Uterus (tissue), 4 donors: ENCODE results near the gene NCL. TPM values are rescaled to one million over a fixed set of nuclear protein-coding genes. Genes with fewer than 3 reads are reported as not detected.
"Not testable (repeated sequence)": the region's sequence is repeated elsewhere in the genome, so short reads cannot be mapped to it uniquely, and the experiment has no call there.

ENCODE experiments used
- DNase-seq, 2 donors: peaks; one replicate each; pipeline ENCODE4 v3.0.0-alpha.2; 2019 to 2020
- H3K27ac ChIP-seq, 2 donors: fragments of 200-600 bp; sonication (generic); 1 replicate in 1 of 2; 2 replicates in 1 of 2; pipeline ENCODE4 v1.5.1; 2016 to 2018
- H3K27me3 ChIP-seq, 2 donors: fragments of 200-600 bp; sonication (generic); one replicate each; pipeline ENCODE4 v1.5.1; 2018 to 2019; ENCODE audit warnings: control low read depth in 1 of 2
- H3K36me3 ChIP-seq, 2 donors: fragments of 200-600 bp; sonication (generic); one replicate each; pipeline ENCODE4 v1.5.1; 2019; ENCODE audit warnings: control low read depth in 1 of 2
- H3K4me1 ChIP-seq, 2 donors: fragments of 200-600 bp; sonication (generic); one replicate each; pipeline ENCODE4 v1.5.1; 2018 to 2019; ENCODE audit warnings: control low read depth in 1 of 2
- H3K4me3 ChIP-seq, 2 donors: fragments of 200-600 bp; sonication (generic); 1 replicate in 1 of 2; 2 replicates in 1 of 2; pipeline ENCODE4 v1.5.1; 2018 to 2019; ENCODE audit warnings: mild to moderate bottlenecking in 1 of 2
- H3K9me3 ChIP-seq, 2 donors: fragments of 200-600 bp; sonication (generic); one replicate each; pipeline ENCODE4 v1.5.1; 2019; ENCODE audit warnings: control low read depth in 1 of 2
- POLR2A ChIP-seq, 2 donors: fragments of 450-650 bp; IDR thresholded peaks; one replicate each; pipeline ENCODE4 v1.6.1; 2016; ENCODE audit warnings: antibody characterized with exemption in 2 of 2, mild to moderate bottlenecking in 1 of 2, moderate library complexity in 1 of 2
- intact Hi-C: fragments of 100-400 bp; cut with DNase I; formaldehyde crosslinking; loops from one replicate; pipeline ENCODE4 v1.15.1; 2023; ENCODE audit warnings: low total_unique reads
- total RNA-seq, 4 donors: library from RNA; depleted of rRNA in 3 of 4; stranded (reverse); fragments of >200 nt in 3 of 4; gene quantifications; one replicate each; pipeline versions ENCODE4 v1.1.0 to v1.2.4, GENCODE V29; 2014 to 2023
- TF ChIP-seq, protein P1 (sequence below), 4 experiments: fragments of 200-600 bp in 2 of 4; fragments of 450-650 bp in 2 of 4; sonication (generic) in 2 of 4; IDR thresholded peaks; one replicate each; pipeline ENCODE4 v1.5.1; 2016 to 2019; ENCODE audit warnings: antibody characterized with exemption in 4 of 4, mild to moderate bottlenecking in 2 of 4, moderate library complexity in 1 of 4
- donor health status: DM: yes; HTN: yes; CAD: no.

NCL gene
- total RNA-seq, 4 donors from 2014 or later: 68.8 to 429 (median 129) TPM

DNA sequence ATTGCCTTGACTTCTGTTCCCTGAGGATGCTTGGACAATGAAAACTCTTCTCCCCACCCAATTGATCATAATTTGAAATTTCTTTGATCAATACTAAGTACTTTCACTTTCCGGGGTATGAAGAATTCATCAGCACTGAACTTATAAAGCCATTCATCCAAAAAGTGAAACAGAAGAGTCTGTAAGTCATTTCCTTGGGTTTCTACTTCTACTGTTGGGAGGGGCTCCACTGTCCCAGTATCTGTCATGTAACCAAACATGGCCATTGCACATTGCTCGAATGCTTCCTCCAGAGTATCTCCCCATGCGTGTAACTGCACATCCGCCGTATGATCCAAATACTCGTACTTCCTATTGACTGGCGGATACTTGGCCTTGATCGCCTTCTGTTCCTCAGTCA lies 30.3 kb downstream of the NCL start:
- Histone ChIP-seq H3K36me3 (no peaks in the 10 kb centered on the region), H3K27ac (no peak overlapping the region), H3K27me3 (no peaks in the 10 kb centered on the region), H3K4me3 (no peak overlapping the region), H3K9me3 (no peaks in the 10 kb centered on the region), H3K4me1 (no peaks in the 10 kb centered on the region)
- TF ChIP-seq, protein P1, sequence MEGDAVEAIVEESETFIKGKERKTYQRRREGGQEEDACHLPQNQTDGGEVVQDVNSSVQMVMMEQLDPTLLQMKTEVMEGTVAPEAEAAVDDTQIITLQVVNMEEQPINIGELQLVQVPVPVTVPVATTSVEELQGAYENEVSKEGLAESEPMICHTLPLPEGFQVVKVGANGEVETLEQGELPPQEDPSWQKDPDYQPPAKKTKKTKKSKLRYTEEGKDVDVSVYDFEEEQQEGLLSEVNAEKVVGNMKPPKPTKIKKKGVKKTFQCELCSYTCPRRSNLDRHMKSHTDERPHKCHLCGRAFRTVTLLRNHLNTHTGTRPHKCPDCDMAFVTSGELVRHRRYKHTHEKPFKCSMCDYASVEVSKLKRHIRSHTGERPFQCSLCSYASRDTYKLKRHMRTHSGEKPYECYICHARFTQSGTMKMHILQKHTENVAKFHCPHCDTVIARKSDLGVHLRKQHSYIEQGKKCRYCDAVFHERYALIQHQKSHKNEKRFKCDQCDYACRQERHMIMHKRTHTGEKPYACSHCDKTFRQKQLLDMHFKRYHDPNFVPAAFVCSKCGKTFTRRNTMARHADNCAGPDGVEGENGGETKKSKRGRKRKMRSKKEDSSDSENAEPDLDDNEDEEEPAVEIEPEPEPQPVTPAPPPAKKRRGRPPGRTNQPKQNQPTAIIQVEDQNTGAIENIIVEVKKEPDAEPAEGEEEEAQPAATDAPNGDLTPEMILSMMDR (IDR thresholded peaks at IDR 0.05): no peak
- no peak for TF ChIP-seq POLR2A (IDR thresholded peaks at IDR 0.05)
- no peak for DNase-seq
- intact Hi-C loops: no loop called here

DNA sequence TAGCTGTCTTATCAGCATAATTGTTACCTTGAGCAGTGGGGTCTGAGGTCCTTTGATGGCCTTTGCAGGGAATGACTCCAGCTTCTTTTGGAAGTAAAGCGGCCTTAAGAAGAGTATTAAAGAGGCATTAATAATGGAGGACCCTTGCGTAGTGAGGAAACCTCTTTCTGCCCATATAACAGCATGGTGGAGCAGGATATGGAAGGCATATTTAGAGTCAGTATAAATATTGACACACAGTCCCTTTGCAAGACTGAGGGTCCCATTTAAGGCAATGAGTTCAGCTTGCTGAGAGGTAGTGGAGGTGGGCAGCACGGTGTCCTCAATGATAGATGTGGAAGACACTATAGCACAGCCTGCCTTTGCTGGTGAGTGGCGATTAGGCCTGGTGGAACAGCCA lies 32.7 kb downstream of the NCL start:
- H3K36me3 ChIP-seq: no peaks in the 10 kb centered on the region
- DNase-seq: no peak
- no peaks in the 10 kb centered on the region for H3K9me3 ChIP-seq
- no peak for TF ChIP-seq POLR2A (IDR thresholded peaks at IDR 0.05)
- TF ChIP-seq, protein P1 (IDR thresholded peaks at IDR 0.05): no peak
- H3K27me3 ChIP-seq: no peaks in the 10 kb centered on the region
- no peak overlapping the region for H3K27ac ChIP-seq
- H3K4me1 ChIP-seq: no peaks in the 10 kb centered on the region
- H3K4me3 ChIP-seq: no peak overlapping the region
- intact Hi-C loops: no loop called here

DNA sequence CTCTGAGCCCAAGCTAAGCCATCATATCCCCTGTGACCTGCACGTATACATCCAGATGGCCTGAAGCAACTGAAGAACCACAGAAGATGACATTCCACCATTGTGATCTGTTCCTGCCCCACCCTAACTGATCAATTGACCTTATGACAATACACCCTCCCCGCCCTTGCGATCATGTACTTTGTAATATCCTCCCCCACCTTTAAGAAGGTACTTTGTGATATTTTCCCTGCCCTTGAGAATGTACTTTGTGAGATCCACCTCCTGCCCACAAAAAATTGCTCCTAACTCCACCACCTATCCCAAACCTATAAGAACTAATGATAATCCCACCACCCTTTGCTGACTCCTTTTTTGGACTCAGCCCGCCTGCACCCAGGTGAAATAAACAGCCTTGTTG lies 33.8 kb downstream of the NCL start:
- DNase-seq, H3K27ac ChIP-seq, H3K4me1 ChIP-seq, H3K4me3 ChIP-seq, intact Hi-C loops, H3K27me3 ChIP-seq, H3K36me3 ChIP-seq, H3K9me3 ChIP-seq: not testable (repeated sequence)

- DNase-seq: no peak
- intact Hi-C loops: no loop called here
- no peaks in the 10 kb centered on the region for H3K9me3 ChIP-seq
- no peak overlapping the region for H3K27ac ChIP-seq
- TF ChIP-seq POLR2A (IDR thresholded peaks at IDR 0.05): no peak
- TF ChIP-seq, protein P1 (IDR thresholded peaks at IDR 0.05): no peak
- H3K4me3 ChIP-seq: no peak overlapping the region
- H3K27me3 ChIP-seq: no peaks in the 10 kb centered on the region
- H3K36me3 ChIP-seq: no peaks in the 10 kb centered on the region
- no peaks in the 10 kb centered on the region for H3K4me1 ChIP-seq
These were observed 34.4 kb downstream of the NCL start for GRCh38 chr2:231429901-231430300.

DNA sequence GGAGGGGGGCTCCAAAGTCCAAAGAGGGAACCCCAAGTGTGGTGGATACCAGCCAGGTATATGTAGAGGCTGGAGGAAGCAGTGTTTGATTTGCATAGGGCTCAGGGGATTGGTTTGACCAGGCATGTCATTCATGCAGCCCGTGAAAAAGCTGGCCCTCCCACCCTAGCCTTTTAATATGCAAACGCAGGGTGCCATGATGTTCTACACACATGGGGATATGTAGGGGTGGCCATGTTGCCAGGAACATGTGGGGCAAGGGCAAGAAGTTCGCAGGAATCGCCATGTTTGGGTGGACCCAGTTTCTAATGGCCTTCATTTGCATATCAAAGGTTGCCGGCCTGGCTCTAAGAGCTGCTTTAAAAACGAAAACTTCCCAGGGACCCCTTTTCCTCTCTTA lies 35.1 kb downstream of the NCL start:
- DNase-seq: no peak
- intact Hi-C loops: no loop called here
- no peak overlapping the region for H3K4me3 ChIP-seq
- TF ChIP-seq POLR2A (IDR thresholded peaks at IDR 0.05): no peak
- TF ChIP-seq, protein P1 (IDR thresholded peaks at IDR 0.05): no peak
- no peak overlapping the region for H3K27ac ChIP-seq
- H3K27me3 ChIP-seq: no peaks in the 10 kb centered on the region
- H3K36me3 ChIP-seq: no peaks in the 10 kb centered on the region
- no peaks in the 10 kb centered on the region for H3K4me1 ChIP-seq
- no peaks in the 10 kb centered on the region for H3K9me3 ChIP-seq

DNA sequence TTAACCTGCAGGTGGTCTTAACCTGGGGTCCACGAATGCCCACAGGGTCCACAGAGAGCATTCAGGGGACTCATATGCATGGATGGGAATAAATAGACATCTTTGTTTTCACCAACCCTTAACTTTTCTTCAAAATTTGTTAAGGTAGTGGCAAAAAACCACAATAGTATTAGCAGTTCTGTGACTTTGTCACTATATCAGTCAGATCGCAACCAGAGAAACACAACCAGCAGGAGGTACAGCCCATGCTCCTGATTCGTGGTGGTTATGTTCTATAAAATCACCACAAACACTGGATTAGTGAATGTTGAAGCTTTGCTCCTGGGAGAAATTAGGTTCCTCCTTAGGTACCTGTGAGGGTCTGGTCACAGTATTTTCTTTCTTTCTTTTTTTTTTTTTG lies 37.2 kb downstream of the NCL start:
- H3K27me3 ChIP-seq: no peaks in the 10 kb centered on the region
- H3K9me3 ChIP-seq: no peaks in the 10 kb centered on the region
- TF ChIP-seq POLR2A (IDR thresholded peaks at IDR 0.05): no peak
- TF ChIP-seq, protein P1 (IDR thresholded peaks at IDR 0.05): no peak
- H3K36me3 ChIP-seq: no peaks in the 10 kb centered on the region
- intact Hi-C loops: no loop called here
- H3K27ac ChIP-seq: no peak overlapping the region
- H3K4me3 ChIP-seq: no peak overlapping the region
- H3K4me1 ChIP-seq: no peaks in the 10 kb centered on the region
- DNase-seq: no peak
